OCI-M2 (cell line): Measurements from ENCODE around the gene PYGB.
"Not testable (repeated sequence)": the region's sequence is repeated elsewhere in the genome, so short reads cannot be mapped to it uniquely, and the experiment has no call there.

ENCODE experiments used
- DNase-seq: peaks from one replicate; lab custom pipeline; 2025; ENCODE audit not compliant: unreplicated experiment; lab: John Stamatoyannopoulos, UW

The PYGB gene

GRCh38 chr20:25247518-25247955 lies 348 bp upstream of the PYGB start:
- DNase-seq = no peak

- no peak for DNase-seq
Measured at GRCh38 chr20:25248786-25249172, 894 bp downstream of the PYGB start.

- no peak for DNase-seq
Measured at GRCh38 chr20:25249198-25249931, 1.5 kb downstream of the PYGB start.

- no peak for DNase-seq
Measured at GRCh38 chr20:25250508-25250907, 2.6 kb downstream of the PYGB start.

GRCh38 chr20:25251019-25251418 lies 3.1 kb downstream of the PYGB start:
- DNase-seq = no peak

- no peak for DNase-seq
Measured at GRCh38 chr20:25251558-25251957, 3.7 kb downstream of the PYGB start.

GRCh38 chr20:25252230-25252651 lies 4.4 kb downstream of the PYGB start:
- DNase-seq = no peak

GRCh38 chr20:25252686-25253421 lies 5.0 kb downstream of the PYGB start:
- DNase-seq = no peak

GRCh38 chr20:25253606-25254275 lies 5.9 kb downstream of the PYGB start:
- no peak for DNase-seq

GRCh38 chr20:25254571-25254970 lies 6.7 kb downstream of the PYGB start:
- DNase-seq = no peak

GRCh38 chr20:25254986-25255680 lies 7.2 kb downstream of the PYGB start:
- DNase-seq = no peak

GRCh38 chr20:25256226-25256859 lies 8.5 kb downstream of the PYGB start:
- no peak for DNase-seq

- DNase-seq = no peak
Measured at GRCh38 chr20:25257130-25257529, 9.2 kb downstream of the PYGB start.

- DNase-seq = no peak
Measured at GRCh38 chr20:25257756-25258475, 10.0 kb downstream of the PYGB start.

- DNase-seq = no peak
Measured at GRCh38 chr20:25258476-25258805, 10.6 kb downstream of the PYGB start.

- no peak for DNase-seq
Measured at GRCh38 chr20:25258828-25259227, 10.9 kb downstream of the PYGB start.

GRCh38 chr20:25259358-25259757 lies 11.5 kb downstream of the PYGB start:
- DNase-seq = no peak

GRCh38 chr20:25259788-25260254 lies 11.9 kb downstream of the PYGB start:
- no peak for DNase-seq

- DNase-seq = not testable (repeated sequence)
Measured at GRCh38 chr20:25260770-25261437, 13.0 kb downstream of the PYGB start.
